Measurements from ENCODE around the gene BRPF3. TPM values are rescaled to one million over a fixed set of nuclear protein-coding genes. Genes with fewer than 3 reads are reported as not detected.

Gene BRPF3
- total RNA-seq, 1 donor from 2014 or later = 19.2 TPM

- no peak for TF ChIP-seq CTCF (IDR thresholded peaks at IDR 0.05; ENCODE audit: insufficient read depth, low read length, poor library complexity, severe bottlenecking)
- H3K4me3 ChIP-seq (ENCODE audit: low read depth, low read length) = no peak overlapping the region
- DNase-seq (ENCODE audit: low read depth) = no peak
- H3K36me3 ChIP-seq (ENCODE audit: control insufficient read depth, insufficient read depth, low read length) = peaks cover 2% of the 10 kb centered on the region
- no peaks in the 10 kb centered on the region for H3K27me3 ChIP-seq (ENCODE audit: control insufficient read depth, insufficient read depth, low read length)
Observed at GRCh38 chr6:36226438-36227047, 30.0 kb downstream of the BRPF3 start.

GRCh38 chr6:36227379-36228228, 31.1 kb downstream of the BRPF3 start:
- Histone ChIP-seq H3K27me3 (ENCODE audit: control insufficient read depth, insufficient read depth, low read length) (no peaks in the 10 kb centered on the region), H3K36me3 (ENCODE audit: control insufficient read depth, insufficient read depth, low read length) (peaks cover 1% of the 10 kb centered on the region), H3K4me3 (ENCODE audit: low read depth, low read length) (no peak overlapping the region)
- DNase-seq (ENCODE audit: low read depth) = no peak
- no peak for TF ChIP-seq CTCF (IDR thresholded peaks at IDR 0.05; ENCODE audit: insufficient read depth, low read length, poor library complexity, severe bottlenecking)

DNA sequence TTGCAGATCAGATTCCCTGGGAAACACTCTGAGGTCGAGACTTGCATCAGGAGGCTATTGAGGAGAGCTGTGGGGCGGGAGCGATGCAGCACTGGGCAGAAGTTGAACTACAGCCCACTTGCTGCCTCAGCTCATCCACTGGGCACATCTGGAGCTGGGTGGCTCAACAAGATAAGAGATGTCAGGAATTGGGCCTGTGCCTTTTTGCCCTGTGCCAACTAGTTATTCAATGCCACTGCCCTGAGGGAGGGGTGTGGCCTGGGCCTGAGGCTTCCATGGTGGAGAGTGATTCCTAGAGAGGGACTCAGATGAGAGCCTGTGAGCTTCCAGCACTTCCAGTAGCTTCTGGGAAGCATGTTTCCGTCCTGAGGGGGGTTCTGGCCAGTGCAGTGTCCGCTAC, 32.7 kb downstream of the BRPF3 start:
- TF ChIP-seq CTCF (IDR thresholded peaks at IDR 0.05; ENCODE audit: insufficient read depth, low read length, poor library complexity, severe bottlenecking) = no peak
- H3K36me3 ChIP-seq (ENCODE audit: control insufficient read depth, insufficient read depth, low read length) = peaks cover 1% of the 10 kb centered on the region
- no peak overlapping the region for H3K4me3 ChIP-seq (ENCODE audit: low read depth, low read length)
- DNase-seq (ENCODE audit: low read depth) = no peak
- no peaks in the 10 kb centered on the region for H3K27me3 ChIP-seq (ENCODE audit: control insufficient read depth, insufficient read depth, low read length)

- peaks cover 1% of the 10 kb centered on the region for H3K36me3 ChIP-seq (ENCODE audit: control insufficient read depth, insufficient read depth, low read length)
Observed at GRCh38 chr6:36230371-36230770, 33.8 kb downstream of the BRPF3 start.

GRCh38 chr6:36232172-36232571, 35.6 kb downstream of the BRPF3 start:
- peaks cover 1% of the 10 kb centered on the region for H3K36me3 ChIP-seq (ENCODE audit: control insufficient read depth, insufficient read depth, low read length)
- H3K4me3 ChIP-seq (ENCODE audit: low read depth, low read length) = no peak overlapping the region
- DNase-seq (ENCODE audit: low read depth) = no peak
- no peak for TF ChIP-seq CTCF (IDR thresholded peaks at IDR 0.05; ENCODE audit: insufficient read depth, low read length, poor library complexity, severe bottlenecking)
- H3K27me3 ChIP-seq (ENCODE audit: control insufficient read depth, insufficient read depth, low read length) = no peaks in the 10 kb centered on the region

More at GRCh38 chr6:36230371-36230770, 33.8 kb downstream of the BRPF3 start:
- Histone ChIP-seq H3K27me3 (ENCODE audit: control insufficient read depth, insufficient read depth, low read length) (no peaks in the 10 kb centered on the region), H3K4me3 (ENCODE audit: low read depth, low read length) (no peak overlapping the region)
- DNase-seq (ENCODE audit: low read depth) = no peak
- TF ChIP-seq CTCF (IDR thresholded peaks at IDR 0.05; ENCODE audit: insufficient read depth, low read length, poor library complexity, severe bottlenecking) = no peak
